ENCODE results near the gene ETV3L.
"Not testable (repeated sequence)": the region's sequence is repeated elsewhere in the genome, so short reads cannot be mapped to it uniquely, and the experiment has no call there.

Gene ETV3L

DNA sequence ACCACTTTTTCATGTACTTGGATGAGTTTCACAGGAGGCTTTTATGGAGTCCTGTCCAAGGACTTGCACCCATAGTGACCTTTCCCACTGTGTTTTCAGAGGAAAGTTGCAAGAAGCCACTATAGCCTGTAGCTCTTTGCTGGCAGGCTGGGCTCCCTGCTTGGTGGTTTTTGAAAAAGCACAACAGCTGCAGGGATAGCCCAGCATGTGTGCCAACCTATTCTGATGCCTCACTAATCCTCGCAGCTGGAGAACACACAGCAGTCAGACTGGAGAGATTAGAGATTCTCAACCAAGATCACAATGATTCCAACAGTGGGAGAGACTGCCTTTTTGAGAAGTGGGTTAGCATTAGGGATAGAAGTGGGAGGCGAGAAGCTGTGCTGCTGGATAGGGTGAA lies 30.0 kb downstream of the ETV3L start:
- no peak for DNase-seq

DNA sequence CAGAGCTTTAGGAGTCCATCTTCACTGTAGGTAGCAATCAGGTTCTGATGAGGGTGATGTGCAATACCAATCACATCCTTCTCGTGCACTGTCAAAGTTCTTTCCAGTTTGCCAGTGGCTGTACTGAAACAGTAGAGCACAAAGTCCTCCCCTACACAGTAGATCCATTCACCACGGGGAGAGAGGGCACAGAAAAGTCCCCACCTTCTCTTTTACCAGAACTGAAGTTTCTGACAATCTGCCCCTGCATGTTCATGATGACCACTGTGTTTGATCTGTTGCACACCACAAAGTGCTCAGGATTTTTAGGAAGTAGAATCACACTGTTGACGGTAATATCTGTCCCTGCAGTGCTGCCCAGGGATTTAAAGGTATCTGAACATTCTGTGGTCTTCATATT lies 40.4 kb downstream of the ETV3L start:
- DNase-seq, result not testable (repeated sequence)

DNA sequence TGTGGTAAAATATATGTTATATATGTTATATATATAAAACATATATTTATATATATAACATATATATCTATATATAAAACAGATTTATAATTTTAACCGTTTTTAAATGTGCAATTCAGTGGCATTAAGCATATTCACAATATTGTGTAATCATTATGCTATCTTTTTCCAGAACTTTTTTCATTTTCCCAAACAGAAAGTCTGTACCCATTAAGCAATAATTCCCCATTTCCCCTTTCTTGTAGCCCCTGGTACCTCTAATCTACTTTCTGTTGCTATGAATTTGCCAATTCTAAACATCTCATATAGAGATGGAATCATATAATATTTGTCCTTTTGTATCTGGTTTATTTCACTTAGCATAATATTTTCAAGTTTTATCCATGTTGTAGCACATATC lies 43.3 kb downstream of the ETV3L start:
- DNase-seq, result no peak

DNA sequence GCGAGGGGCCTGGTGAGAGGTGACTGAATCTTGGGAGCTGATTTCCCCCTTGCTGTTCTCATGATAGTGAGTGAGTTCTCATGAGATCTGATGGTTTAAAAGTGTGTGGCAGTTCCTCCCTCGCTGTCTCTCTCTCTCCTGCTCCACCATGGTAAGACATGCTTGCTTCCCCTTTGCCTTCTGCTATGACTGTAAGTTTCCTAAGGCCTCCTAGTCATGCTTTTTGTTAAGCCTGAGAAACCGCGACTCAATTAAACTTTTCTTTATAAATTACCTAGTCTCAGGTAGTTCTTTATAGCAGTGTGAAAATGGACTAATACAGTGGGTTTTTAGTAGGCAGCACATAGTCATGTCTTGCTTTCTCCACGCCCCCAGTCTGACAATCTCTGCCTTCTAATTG lies 43.9 kb downstream of the ETV3L start:
- DNase-seq, result not testable (repeated sequence)

DNA sequence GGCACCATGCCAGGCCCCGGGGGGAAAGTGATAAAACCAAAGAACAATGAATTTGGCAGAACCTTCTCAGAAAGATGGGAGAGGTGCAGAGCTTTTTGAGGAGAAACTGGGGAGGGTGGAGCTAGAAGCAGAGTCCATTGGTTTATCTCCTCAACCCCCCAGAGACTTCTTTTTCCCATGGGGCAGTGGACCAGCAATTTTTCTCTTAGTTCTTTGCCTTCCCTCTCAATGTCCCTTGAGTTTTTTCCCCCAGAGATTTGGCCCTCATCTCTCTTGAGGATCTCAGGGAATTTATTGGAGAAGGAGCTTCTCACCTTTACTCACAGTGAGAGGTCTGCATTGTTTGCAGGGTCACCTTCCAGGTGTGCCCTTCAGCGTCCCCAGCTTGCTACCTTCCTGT lies 48.8 kb downstream of the ETV3L start:
- no peak for DNase-seq

DNA sequence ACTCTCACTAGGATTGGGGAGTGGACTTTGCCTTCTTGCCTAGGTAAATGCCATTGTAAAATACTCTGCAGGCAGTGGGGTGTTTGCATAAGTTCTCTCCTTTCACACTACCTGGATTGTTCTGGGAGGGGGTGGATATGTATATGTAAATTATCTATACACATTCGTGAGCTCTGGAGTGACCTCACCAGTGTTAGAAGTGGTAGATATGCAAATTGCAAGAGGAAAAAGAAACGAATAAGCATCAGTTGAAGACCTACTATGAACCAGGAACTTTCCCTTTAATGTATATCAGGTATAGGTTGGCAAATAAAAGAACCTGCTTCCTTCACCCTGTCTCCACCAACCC lies 52.6 kb downstream of the ETV3L start:
- no peak for DNase-seq

DNA sequence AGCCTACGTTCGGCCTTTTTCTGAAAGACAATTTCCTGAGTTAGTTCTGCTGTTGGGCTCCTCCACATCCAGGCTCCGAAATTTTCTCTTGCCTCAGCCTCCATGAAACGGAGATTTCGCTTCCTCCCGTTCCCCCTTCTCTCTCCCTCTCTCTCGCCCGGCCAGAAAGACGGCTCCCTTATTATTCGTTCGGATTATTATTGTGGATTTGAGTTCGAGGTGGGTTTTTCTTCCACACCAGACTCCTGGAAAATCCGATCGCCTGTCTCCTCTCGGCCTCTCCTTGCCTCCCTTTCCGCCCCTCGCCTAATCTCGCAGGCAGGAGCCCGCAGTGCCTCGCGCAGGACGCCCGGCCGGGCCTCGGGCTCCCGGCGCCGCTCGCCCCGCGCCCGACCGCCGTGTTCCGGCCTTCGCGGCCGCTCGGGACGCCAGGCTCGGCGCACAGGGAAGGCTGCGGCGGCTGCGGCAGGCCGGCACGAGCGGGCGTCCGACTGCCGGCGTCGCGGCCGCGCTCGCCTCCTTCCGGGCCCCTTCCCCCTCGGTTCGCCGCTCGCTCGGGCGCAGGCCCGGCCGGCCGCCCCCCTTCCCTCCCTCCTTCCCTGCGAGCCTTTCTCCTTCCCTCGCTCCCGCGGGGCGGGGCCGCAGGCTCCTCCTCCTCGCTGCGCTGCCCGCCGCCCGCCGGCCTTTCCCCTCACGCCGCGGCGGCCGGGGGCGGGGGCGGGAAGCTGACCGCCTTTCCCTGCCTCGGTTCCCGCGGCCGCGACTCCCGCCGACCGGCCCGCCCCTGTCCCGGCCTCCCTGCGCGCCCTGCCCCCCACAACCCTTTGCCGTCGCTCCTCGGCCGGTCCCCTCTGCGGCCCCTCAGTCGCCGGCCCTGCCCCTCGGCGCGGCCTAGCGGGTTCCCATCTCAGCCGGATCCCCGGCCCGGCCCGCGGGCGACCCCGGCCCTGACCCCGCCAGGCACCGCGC lies 54.1 kb downstream of the ETV3L start, which contains the start of gene ARHGEF11:
Gene ARHGEF11, minus strand, starts transcription at position 493 of the 969 bp plus-strand sequence. CDS start 1,412 bp downstream, outside the sequence.
- peak; percentile 84 to 89 for DNase-seq

DNA sequence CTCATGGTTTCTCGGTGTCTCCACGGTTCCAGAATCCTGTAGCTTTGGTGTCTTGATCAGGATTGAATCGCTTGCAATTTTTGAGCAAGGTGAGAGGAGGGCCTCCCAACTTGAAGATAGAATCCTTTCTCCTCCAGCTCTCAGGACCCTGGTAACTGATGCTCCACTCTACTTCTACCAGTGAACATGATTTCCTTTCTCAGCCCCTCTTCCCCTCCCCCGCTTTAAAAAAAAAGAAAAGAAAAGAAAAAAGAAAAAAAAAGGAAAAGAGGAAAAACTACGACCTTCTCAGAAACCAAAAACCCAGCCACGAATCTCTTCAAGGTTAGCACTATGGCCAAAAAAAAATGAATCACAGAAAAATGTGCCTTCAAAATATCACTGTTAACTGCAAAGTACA lies 55.3 kb downstream of the ETV3L start:
- DNase-seq, result no peak

DNA sequence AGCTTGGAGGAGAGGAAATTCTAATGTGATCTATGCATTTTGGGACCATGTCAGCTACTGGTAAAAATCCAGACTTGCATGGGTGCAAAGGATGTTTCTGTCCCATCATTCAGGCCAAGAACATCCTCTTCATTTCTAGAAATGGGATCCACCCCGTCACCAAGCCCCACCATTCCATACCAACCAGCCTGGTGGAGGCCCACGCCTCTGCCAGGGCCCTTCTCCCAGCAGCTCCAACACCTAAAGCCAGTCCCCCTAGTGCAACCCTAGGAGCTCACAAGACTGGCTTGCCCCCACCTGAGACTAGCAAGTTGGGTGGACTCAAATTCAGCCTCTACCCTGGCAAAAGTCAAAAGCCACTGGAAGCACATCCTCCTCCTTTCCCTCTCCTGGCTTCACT lies 55.9 kb downstream of the ETV3L start:
- peak in 1 of 2 donors; percentile 2 for DNase-seq

DNA sequence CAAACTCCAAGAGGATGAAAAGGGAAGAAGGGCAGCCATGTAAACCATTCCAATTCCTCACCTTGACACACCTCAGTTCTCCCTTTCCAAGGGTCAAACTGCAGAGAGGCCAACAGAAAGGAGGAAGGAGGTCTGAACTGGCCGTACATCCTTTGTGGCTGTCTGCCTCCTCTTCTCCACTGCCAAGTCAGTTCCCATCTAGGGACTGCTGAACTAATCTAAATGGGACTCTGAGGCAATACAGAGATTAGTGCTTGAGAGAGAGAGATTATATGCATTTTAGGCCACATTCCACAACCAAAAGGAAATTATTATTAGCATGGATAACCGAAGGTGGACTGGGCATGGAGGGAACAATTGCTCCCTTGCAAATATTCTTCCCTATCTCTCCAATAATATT lies 56.8 kb downstream of the ETV3L start:
- DNase-seq, result no peak

All from hippocampal formation (tissue), 2 donors.